Pulmonary artery endothelial cell (primary cell): ENCODE results near the gene PLEKHM2. TPM values are rescaled to one million over a fixed set of nuclear protein-coding genes. Genes with fewer than 3 reads are reported as not detected.

Experiments
- DNase-seq: peaks from one replicate; pipeline ENCODE4 v3.0.0-alpha.2; 2011; ENCODE audit warnings: low read depth, low spot score
- total RNA-seq: library from RNA; depleted of rRNA; stranded (reverse); fragments of >200 nt; gene quantifications from 2 replicates; pipeline ENCODE4 v1.2.3, GENCODE V29; 2014

The PLEKHM2 gene
- total RNA-seq, 1 donor from 2014 or later, result 49.8 TPM

- DNase-seq, result no peak
Measured at GRCh38 chr1:15738416-15739113, 54.4 kb downstream of the PLEKHM2 start.

- no peak for DNase-seq
Measured at GRCh38 chr1:15739259-15739658, 55.1 kb downstream of the PLEKHM2 start.

GRCh38 chr1:15739745-15740144, 55.6 kb downstream of the PLEKHM2 start:
- no peak for DNase-seq

GRCh38 chr1:15740924-15741850, 57.1 kb downstream of the PLEKHM2 start:
- no peak for DNase-seq

GRCh38 chr1:15742339-15742801, 58.2 kb downstream of the PLEKHM2 start, which contains the start of gene TMEM82:
Gene TMEM82, plus strand, starts transcription at chr1:15742499. Its CDS starts 61 bp downstream, at chr1:15742560.
- DNase-seq, result no peak

- no peak for DNase-seq
Measured at GRCh38 chr1:15744122-15744679, 60.1 kb downstream of the PLEKHM2 start.

- no peak for DNase-seq
Measured at GRCh38 chr1:15747378-15747777, 63.3 kb downstream of the PLEKHM2 start.

- no peak for DNase-seq
Measured at GRCh38 chr1:15748264-15748663, 64.1 kb downstream of the PLEKHM2 start.

- no peak for DNase-seq
Measured at GRCh38 chr1:15748690-15749398, 64.7 kb downstream of the PLEKHM2 start.

GRCh38 chr1:15749399-15750291, 65.5 kb downstream of the PLEKHM2 start:
- DNase-seq, result peak; percentile 79

GRCh38 chr1:15750924-15751323, 66.8 kb downstream of the PLEKHM2 start:
- no peak for DNase-seq

- no peak for DNase-seq
Measured at GRCh38 chr1:15751717-15752116, 67.6 kb downstream of the PLEKHM2 start.

- no peak for DNase-seq
Measured at GRCh38 chr1:15753776-15754175, 69.7 kb downstream of the PLEKHM2 start.

GRCh38 chr1:15755021-15755645, 71.0 kb downstream of the PLEKHM2 start:
- DNase-seq, result no peak

- no peak for DNase-seq
Measured at GRCh38 chr1:15755646-15756040, 71.5 kb downstream of the PLEKHM2 start.

GRCh38 chr1:15756143-15757015, 72.3 kb downstream of the PLEKHM2 start:
- no peak for DNase-seq

- no peak for DNase-seq
Measured at GRCh38 chr1:15757016-15757543, 73.0 kb downstream of the PLEKHM2 start.

GRCh38 chr1:15757575-15758342, 73.6 kb downstream of the PLEKHM2 start:
- DNase-seq, result no peak
